ENCODE data around the gene SLC2A13.

SLC2A13 gene

DNA sequence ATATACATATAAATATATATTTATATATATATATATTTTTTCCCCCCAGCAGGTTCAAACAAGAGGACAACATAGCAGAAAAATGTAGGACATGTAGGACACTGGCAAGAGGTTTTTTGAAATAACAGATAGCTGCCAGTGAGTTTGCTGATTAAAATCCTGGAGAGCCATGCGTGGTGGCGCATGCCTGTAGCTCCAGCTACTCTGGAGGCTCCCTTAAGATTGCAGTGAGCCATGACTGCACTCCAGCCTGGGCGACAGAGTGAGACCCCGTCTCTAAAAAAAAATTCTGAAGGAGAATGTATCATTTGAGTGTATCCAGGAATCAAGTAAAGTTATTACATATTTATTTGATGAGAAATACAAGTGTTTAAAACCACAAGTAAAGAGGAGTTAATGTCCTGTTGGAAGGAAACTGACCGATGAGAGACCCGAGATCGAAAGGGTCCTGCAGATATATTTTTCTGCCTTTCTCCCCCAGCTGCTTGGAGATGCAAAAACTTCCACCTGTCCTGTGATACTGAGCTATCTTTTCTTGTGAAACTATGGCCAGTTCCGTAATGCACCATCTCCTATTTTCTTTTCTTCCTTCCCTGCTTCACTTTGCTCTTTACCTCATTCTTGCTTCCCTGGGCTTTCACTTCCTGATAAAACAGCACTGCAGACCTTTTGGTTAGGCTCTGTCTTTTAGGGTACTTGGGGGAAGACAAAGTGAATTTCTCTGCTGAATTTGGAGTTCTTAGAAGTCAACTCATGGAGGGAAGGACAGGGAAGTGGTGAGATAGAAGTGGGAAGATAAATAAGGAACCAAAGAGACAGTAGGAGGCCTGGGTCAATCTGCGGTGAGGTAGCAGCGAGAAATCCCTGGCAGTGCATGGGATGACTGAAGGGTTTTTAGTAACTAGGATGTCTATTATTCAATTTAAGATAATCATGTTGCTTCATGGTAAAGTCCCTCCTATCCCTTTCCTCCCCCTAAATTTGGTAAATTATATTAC is 41.2 kb upstream of the SLC2A13 start:
- Histone ChIP-seq H3K27ac (peak overlapping the region; percentile 2), H3K9me3 (no peaks in the 10 kb centered on the region), H3K36me3 (no peaks in the 10 kb centered on the region), H3K4me1 (ENCODE audit: control insufficient read depth in 1 of 2, insufficient read depth in 1 of 2, low read depth in 1 of 2, low read length in 1 of 2) (no peaks in the 10 kb centered on the region), H3K27me3 (no peaks in the 10 kb centered on the region), H3K4me3 (ENCODE audit: low read depth in 1 of 2, low read length in 1 of 2) (no peak overlapping the region)
- TF ChIP-seq, protein P1, sequence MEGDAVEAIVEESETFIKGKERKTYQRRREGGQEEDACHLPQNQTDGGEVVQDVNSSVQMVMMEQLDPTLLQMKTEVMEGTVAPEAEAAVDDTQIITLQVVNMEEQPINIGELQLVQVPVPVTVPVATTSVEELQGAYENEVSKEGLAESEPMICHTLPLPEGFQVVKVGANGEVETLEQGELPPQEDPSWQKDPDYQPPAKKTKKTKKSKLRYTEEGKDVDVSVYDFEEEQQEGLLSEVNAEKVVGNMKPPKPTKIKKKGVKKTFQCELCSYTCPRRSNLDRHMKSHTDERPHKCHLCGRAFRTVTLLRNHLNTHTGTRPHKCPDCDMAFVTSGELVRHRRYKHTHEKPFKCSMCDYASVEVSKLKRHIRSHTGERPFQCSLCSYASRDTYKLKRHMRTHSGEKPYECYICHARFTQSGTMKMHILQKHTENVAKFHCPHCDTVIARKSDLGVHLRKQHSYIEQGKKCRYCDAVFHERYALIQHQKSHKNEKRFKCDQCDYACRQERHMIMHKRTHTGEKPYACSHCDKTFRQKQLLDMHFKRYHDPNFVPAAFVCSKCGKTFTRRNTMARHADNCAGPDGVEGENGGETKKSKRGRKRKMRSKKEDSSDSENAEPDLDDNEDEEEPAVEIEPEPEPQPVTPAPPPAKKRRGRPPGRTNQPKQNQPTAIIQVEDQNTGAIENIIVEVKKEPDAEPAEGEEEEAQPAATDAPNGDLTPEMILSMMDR (IDR thresholded peaks at IDR 0.05): no peak

DNA sequence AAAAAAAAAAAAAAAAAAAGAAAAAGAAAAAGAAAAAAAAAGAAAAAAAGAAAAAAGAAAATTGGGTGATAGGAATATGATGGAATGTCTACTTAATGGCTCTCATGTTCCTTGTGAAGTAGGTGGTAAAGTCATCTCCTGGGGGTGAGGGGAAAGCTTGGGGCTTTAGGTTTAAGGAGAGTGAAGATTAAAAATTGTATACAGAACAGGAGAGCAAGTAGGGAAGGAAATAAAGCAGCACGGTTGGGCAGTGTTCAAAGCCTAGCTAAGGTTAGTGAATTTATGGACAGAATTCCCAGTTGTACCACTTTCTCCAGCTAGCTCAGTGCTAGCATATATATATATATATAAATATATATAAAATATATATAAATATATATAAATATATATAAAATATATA is 40.0 kb upstream of the SLC2A13 start:
- TF ChIP-seq, protein P1 (IDR thresholded peaks at IDR 0.05): no peak
- H3K27me3 ChIP-seq: no peaks in the 10 kb centered on the region

DNA sequence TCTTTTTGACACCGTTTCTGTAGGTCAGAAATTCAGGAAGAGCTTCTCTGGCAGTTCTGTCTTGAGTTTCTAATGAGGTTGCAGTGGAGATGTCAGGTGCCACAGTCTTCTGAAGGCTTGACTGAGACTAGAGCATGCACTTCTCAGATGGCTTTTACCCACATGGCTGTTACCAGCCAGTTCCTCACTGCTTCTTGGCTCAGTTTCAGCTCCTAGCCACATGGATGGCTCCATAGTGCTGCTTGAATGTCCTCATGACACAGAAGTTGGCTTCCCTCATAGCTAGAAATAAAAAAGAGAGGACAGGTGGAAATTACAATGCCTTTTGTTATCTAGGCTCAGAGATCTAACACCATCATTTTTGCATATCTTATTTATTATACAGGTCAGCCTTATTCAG is 38.1 kb upstream of the SLC2A13 start:
- Histone ChIP-seq H3K27ac (peak overlapping the region; percentile 9), H3K36me3 (no peaks in the 10 kb centered on the region), H3K27me3 (no peaks in the 10 kb centered on the region), H3K4me3 (ENCODE audit: low read depth in 1 of 2, low read length in 1 of 2) (no peak overlapping the region), H3K9me3 (no peaks in the 10 kb centered on the region), H3K4me1 (ENCODE audit: control insufficient read depth in 1 of 2, insufficient read depth in 1 of 2, low read depth in 1 of 2, low read length in 1 of 2) (no peaks in the 10 kb centered on the region)
- TF ChIP-seq, protein P1 (IDR thresholded peaks at IDR 0.05): no peak

More for the DNA sequence above, 40.0 kb upstream of the SLC2A13 start:
- Histone ChIP-seq H3K36me3 (no peaks in the 10 kb centered on the region), H3K9me3 (no peaks in the 10 kb centered on the region), H3K27ac (no peak overlapping the region), H3K4me1 (ENCODE audit: control insufficient read depth in 1 of 2, insufficient read depth in 1 of 2, low read depth in 1 of 2, low read length in 1 of 2) (no peaks in the 10 kb centered on the region), H3K4me3 (ENCODE audit: low read depth in 1 of 2, low read length in 1 of 2) (no peak overlapping the region)

DNA sequence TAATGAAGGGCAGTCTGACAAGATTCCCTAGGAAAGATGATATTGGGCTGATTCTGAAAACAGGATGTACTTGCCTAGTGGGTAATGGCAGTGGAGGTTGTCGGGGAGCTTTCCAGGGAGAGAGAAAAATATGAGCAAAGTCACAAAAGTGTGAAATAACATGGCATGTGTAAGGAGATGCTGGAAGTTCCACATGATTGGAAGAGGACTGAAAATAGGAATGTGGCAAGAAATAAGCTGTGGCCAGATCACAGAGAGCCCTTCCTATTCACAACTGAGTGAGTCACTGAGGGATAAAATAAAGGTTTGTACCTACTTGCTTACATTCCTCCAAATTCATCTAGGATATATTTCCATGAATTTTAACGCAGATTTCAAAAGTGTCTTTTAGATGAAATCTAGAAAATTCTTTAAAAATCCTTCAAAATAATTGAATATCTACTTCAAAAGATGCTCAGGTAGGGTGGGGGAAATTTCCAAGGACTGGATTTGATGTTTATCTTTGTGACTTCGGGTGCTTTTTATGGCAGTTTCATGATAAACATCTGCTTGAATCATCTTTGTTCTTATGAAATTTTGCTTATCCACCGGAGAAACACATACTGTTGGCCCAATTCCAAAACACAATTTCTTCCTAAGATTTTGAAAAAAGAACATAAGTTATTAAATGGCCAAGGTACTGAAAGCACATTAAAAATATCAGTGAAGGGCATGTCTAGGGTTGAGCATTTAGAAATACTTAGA is 36.3 kb upstream of the SLC2A13 start:
- Histone ChIP-seq H3K4me1 (ENCODE audit: control insufficient read depth in 1 of 2, insufficient read depth in 1 of 2, low read depth in 1 of 2, low read length in 1 of 2) (peaks cover 4 to 11% of the 10 kb centered on the region in 2 experiments), H3K4me3 (ENCODE audit: low read depth in 1 of 2, low read length in 1 of 2) (no peak overlapping the region), H3K9me3 (no peaks in the 10 kb centered on the region), H3K36me3 (no peaks in the 10 kb centered on the region), H3K27ac (no peak overlapping the region), H3K27me3 (no peaks in the 10 kb centered on the region)
- TF ChIP-seq, protein P1 (IDR thresholded peaks at IDR 0.05): no peak

DNA sequence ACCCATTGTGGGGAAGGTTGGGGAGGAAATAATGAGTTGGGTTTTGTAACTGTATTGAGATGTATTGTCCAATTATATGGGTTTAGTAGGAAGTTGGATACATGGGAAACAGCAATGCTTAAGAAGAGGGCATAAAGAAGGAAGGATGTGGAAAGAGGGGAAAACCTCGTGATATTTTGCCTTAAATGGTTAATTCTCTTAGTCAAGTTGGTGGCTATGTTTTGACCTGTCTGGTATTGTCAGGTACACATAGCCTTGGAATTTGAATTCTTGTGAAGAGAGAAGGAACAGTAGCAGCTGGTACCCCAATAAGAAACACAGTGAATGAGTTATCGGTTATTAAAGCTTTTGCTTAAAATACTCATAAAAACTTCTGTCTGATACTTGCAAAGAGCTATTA is 32.6 kb upstream of the SLC2A13 start:
- Histone ChIP-seq H3K9me3 (no peaks in the 10 kb centered on the region), H3K4me1 (ENCODE audit: control insufficient read depth in 1 of 2, insufficient read depth in 1 of 2, low read depth in 1 of 2, low read length in 1 of 2) (peaks cover 11 to 17% of the 10 kb centered on the region in 2 experiments), H3K36me3 (no peaks in the 10 kb centered on the region), H3K27me3 (no peaks in the 10 kb centered on the region), H3K27ac (peak overlapping the region; percentile 85), H3K4me3 (ENCODE audit: low read depth in 1 of 2, low read length in 1 of 2) (no peak overlapping the region)
- TF ChIP-seq, protein P1 (IDR thresholded peaks at IDR 0.05): no peak
